Activated T-cell treated with anti-CD3 and anti-CD28 coated beads for 1 hour (primary cell): Measurements from ENCODE around the gene EHBP1.
"Not testable (repeated sequence)": the region's sequence is repeated elsewhere in the genome, so short reads cannot be mapped to it uniquely, and the experiment has no call there.

Source experiments
- DNase-seq: peaks from one replicate; pipeline ENCODE4 v3.0.0-alpha.2; 2020; ENCODE audit warnings: low read depth

The EHBP1 gene

DNA sequence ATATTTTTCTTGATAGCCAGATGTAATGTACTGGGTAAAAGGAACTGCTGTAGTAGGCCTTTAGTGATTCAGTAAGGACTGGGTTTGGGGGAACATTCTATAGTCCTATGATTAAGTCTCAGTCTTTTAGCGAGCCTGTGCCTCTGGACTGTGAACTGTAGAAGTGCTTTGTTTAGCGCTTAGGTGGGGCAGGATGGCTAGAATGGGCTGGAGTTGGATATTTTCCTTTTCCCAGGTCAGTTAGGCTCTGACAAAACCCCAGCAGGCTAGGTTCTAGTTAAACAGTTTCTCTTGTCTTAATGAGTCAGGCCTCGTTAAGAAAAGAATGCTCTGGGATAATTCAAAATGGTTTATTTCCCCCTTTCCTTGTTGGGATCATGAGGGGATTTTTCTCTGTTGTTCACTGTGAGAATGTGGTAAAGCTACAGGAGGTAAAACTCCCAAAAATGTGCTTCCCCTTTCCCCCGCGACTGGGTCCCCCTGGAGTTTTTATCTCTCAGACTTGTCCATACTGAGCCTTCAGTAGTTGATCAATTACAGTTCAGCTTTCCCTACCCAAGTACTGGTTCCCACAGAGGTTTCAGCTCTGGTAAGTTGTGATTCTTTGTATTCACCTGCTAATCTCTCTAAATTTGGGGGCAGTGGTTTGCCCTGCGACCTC, 31.5 kb downstream of the EHBP1 start:
- DNase-seq, result no peak

DNA sequence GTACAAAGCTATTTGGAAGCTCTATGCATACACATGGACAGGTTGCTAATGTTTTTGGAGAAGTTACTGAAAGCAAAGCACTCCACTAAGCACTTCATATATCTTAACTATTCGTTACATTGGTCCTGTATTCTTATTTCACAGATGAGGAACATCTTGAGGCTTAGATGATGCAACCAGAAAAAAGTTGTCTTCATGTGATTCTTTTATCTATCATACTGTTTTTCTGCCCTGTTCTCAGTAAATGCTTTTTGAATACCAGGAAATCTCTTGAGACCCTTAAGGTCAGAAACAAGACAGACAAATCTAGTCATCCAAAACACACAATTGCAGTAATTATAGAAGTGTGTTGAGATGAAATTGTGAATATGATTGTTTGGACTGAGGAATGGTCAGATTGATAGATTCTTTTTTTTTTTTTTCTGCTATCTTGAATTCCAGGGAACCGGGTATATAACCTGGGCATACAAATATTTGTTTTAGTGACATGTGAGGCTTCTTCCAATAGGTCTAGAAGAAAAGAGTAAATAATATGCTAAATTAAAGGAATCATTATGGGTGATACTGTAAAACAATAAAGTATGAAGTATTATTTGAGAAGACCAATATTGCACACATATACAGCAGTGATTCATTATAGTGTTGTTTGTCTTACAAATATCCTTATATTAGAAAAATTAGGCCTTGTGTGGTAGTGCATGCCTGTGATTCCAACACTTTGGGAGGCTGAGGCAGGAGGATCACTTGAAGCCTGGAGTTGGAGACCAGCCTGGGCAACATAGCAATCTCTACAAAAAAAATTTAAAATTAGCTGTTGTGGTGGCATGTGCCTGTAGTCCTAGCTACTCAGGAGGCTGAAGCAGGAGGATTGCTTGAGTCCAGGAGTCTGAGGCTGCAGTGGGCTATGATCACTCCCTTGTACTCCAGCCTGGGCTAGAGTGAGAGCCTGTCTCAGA, 33.7 kb downstream of the EHBP1 start:
- no peak for DNase-seq

- no peak for DNase-seq
Measured at GRCh38 chr2:62740221-62740620, 34.7 kb downstream of the EHBP1 start.

- no peak for DNase-seq
Measured at GRCh38 chr2:62741127-62741526, 35.6 kb downstream of the EHBP1 start.

DNA sequence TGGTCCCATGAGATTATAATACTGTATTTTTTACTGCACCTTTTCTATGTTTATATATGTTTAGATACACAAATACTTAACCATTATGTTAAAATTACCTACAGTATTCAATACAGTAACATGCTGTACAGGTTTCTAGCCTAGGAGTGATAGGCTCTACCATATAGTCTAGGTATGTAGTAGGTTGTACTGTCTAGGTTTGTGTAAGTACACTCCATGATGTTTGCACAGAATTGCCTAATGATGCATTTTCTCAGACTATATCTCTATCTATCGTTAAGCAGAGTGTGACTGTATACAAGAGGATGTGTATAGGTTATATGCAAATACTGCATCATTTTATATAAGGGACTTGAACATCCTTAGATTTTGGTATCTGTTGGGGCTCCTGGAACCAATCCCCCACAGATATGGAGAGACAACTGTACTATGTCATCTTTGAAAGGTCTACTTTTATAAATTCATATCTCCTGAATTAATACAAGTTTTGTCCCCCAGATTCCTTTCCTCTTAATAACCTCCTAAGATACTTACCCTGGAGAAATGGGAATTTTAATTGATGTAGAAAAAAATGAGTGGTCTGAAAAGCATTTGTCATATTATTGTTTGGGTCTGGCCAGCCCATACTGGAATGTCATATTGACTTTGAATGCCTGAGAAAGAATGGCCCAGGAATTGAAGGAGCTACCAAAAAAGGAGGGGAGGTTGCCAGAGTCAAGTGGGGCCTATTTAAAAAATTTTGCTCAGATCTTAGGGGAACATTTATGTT, 36.6 kb downstream of the EHBP1 start:
- no peak for DNase-seq

DNA sequence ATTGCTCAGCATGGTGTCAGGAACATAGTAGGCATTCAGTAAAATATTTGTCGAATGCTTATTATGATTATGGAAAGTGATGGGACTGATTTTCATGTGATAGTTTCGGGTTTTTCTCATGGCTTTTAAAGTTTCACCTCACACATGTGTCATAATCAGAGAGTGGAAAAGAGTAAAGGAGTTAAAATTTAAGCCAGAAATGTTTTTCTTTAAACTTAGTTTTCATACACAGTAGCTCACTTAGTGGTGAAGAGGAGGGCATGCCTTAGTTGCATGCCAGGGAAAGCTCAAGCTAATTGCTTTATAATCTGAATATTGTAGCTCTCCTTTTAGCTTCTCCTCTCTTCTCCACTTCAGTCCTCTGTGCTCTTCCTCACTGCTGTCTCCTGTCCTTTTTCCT, 38.0 kb downstream of the EHBP1 start:
- no peak for DNase-seq

DNA sequence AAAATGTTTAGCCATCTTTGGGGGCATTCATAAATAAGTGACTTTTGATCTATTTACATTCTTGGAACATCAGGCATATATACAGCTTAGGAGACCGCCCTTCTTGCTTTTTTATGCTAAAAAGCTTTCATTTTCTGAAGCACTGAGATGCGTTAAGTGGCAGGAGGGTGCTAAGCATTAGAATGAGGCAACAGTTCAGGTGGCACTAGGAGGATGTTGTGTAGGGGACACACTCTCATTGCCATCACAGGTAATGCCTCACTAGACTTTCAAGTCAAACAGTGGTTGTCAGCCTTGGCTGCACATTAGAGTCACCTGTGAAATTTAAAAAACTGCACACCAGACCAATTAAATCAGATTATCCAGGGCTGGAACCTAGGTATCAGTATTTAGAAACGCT, 39.1 kb downstream of the EHBP1 start:
- no peak for DNase-seq

DNA sequence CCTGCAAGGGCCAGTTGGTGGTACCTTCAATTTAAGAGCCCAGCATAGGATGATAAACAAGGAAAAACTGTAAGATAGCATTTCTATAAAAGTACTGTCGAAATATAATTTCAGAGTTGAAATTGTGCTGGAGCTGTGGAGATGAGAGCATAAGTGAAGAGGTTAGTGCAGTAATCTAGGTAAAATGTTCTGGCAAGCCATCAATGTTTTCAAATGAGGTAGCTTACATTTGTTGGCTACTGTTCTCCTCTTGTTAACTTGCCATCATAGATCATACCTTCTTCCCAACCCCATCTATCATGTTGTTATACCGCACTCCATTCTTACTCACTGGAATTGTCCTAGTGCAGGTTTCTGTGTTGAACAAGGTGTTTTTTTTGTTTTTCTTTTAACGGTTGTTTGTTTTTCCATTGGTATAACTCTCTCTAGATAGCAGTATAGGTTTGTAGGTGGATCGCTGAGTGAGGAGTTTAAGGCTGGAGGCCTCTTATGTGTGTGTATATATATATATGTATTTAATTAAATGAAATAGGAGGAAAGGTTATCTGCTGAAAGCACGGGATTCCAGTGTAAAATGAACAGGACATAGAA, 40.5 kb downstream of the EHBP1 start:
- no peak for DNase-seq

DNA sequence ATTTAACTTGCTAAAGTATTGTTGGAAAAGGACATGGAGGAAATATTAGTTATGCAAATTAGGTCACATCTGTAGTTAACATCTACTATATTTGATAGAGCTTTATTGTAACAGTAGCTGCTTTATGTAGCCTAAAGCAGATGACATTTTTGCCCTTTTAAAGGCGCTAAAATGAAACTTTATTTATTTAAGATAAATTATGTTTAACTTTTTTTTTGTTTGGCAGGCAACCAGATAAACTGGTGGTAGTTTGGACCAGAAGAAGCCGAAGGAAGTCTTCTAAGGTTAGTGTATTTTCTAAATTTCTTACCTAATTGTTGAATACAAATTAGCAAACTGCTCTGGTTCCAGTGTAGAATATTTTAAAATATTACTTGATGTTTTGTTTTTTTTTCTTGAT, 41.7 kb downstream of the EHBP1 start:
- no peak for DNase-seq

DNA sequence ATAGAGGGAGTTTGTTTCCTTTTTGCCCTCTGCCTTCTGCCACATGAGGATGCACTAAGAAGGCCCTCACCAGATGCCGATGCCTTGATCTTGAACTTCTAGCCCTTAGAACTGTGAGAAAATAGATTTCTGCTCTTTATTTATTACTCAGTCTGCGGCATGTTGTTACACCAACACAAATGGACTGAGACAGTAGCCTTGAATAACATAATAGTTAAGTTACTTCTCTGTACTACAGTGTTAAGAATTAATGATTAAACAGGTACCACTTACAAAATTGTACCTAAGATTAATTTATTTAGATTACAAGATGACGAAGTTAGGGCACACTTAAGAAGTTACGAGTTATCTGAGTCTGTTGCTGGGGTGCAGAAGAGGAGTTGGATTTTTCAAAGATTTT, 42.4 kb downstream of the EHBP1 start:
- DNase-seq, result no peak

DNA sequence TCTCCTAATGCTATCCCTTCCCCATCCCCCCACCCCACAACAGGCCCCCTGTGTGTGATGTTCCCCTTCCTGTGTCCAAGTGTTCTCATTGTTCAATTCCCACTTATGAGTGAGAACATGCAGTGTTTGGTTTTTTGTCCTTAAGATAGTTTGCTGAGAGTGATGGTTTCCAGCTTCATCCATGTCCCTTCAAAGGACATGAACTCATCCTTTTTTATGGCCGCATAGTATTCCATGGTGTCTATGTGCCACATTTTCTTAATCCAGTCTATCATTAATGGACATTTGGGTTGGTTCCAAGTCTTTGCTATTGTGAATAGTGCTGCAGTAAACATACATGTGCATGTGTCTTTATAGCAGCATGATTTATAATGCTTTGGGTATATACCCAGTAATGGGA, 43.6 kb downstream of the EHBP1 start:
- not testable (repeated sequence) for DNase-seq

DNA sequence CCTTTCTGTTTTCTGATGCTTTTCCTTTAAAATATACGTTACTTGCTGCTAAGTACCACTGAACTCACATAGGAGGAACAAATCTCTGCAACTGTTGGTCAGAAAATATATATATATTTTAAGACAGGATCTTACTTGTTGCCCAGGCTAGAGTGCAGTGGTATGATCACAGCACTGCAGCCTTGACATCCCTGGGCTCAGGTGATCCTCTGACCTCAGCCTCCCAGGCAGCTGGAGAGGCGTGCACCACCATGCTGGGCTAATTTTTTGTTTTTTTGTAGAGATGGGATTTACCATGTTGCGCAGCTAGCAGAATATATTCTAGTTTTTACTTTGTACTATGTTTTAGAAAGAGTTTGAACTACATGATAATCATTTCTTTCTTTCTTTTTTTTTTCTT, 51.5 kb downstream of the EHBP1 start:
- no peak for DNase-seq

DNA sequence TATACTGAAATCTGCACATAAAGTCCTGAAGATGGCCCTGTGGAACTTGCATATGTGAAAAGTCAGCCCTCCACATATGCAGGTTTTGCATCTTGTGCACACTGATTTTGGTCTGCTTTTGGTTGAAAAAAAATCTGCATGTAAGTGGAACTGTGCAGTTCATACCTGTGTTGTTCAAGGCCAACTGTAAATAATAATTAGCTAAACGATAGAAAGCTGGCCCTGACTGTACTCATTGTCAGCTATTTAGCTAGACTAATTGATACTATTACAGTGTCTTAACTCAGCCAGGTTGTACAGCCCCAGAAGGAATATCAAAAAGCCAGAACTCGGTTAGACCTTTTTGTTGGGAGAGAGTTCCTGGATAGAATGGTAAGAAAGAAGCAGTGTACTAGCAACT, 54.5 kb downstream of the EHBP1 start:
- no peak for DNase-seq

DNA sequence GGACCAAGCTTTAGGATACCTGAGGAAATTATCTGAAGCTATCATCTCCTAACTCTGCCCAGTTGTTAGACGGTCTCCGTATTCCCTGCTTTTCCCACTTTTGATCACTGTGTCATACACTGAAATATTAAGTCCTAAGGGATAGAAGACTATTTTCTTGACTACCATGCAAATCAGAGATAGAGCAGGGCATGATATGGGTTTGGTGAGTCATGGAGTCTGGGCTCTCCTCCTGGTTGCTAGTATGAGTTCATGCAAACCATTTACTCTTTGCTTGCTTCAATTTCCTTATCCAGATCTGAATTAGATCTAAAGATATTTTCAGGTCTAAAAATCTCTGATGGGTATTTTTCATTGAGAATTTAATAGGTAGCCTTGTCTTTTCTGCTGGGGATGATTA, 55.0 kb downstream of the EHBP1 start:
- DNase-seq, result no peak

DNA sequence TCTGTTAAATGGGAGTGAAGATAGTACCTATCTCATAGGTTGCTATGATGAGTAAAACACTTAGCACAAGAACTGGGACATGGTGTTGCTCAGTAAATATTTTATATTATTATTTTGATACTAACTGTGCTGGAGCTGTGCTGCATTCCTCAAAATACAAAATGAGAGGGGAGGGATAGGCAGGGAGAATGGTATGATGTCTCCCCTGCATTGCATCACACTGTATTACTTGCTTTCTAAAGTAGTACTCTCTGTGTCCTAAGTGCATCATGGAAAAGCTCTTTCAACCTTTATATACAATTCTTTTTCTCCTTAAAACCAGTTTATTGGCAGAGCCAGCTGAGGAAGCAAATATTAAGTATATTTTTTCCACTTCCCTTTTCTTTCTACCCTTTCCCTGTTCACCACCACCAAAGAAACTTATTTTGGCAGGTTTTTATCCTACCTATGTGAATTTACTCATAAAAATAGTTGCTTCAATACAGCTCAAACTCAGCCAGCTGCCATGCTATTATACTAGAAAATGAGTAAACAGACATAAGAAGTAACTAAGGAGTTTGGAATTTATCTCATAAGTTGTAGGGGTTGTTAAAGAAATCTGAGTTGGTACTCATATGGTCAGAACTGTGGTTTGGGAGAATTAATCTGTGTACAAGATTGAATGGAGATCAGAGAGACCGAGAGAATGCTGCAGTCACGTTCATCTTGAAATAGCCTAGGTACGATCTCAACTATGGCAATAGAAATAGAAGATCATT, 60.3 kb downstream of the EHBP1 start:
- no peak for DNase-seq

DNA sequence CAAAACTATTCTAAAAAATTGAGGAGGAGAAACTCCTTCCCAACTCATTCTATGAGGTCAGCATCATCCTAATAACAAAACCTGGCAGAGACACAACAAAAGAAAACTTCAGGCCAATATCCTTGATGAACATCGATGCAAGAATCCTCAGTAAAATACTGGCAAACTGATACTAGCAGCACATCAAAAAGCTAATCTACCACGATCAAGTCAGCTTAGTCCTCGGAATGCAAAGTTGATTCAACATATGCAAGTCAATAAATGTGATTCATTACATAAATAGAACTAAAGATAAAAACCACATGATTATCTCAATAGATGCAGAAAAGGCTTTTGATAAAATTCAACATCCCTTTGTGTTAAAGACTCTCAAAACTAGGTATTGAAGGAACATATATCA, 63.1 kb downstream of the EHBP1 start:
- DNase-seq, result no peak

DNA sequence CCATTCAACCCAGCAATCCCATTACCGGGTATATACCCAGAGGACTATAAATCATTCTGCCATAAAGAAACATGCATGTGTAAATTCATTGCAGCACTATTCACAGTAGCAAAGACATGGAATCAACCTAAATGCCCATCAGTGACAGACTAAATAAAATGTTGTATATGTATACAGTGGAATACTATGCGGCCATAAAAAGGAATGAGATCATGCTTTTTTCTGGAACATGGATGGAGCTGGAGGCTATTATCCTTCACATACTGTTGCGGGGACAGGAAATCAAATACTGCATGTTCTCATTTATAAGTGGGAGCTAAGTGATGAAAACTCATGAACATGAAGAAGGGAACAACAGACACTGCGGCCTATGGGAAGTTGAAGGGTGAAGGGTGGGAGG, 65.1 kb downstream of the EHBP1 start:
- no peak for DNase-seq

- no peak for DNase-seq
Measured at GRCh38 chr2:62774555-62775366, 69.2 kb downstream of the EHBP1 start.

GRCh38 chr2:62775367-62775668, 69.8 kb downstream of the EHBP1 start:
- no peak for DNase-seq

GRCh38 chr2:62783679-62784078, 78.2 kb downstream of the EHBP1 start:
- DNase-seq, result no peak

DNA sequence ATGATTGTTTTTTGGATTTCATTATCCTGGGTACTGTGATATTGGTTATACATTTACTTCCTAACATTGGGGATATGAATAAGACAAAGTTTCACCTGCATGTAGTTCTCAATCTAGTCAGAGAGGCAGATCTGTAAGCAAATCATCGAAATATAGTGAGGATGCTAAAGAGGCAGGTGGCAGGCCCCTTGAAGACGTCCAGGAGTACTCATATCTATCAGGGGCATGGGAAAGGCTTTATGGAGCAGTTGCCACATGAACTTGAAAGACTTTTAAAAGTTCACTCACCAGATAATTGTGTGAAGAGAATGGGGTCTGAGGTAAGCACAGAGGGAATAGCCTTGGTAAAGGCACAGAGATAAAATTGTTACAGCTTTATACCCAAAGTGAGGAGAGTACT, 78.8 kb downstream of the EHBP1 start:
- no peak for DNase-seq
